Pancreas (tissue), 10 donors: Measurements from ENCODE around the gene SPACA6. TPM values are rescaled to one million over a fixed set of nuclear protein-coding genes. Genes with fewer than 3 reads are reported as not detected.
A peak's percentile ranks its signal among the peaks of the same experiment; 100 is the strongest.

ENCODE experiments used
- ATAC-seq, 4 donors: fragments of 200-7000 bp; cut with Tn5 transposase; one replicate each; pipeline versions ENCODE4 v1.8.0 to v1.9.1; 2020; ENCODE audit warnings: mild to moderate bottlenecking in 4 of 4, moderate library complexity in 4 of 4
- DNase-seq, 6 donors: peaks; one replicate each; pipeline ENCODE4 v3.0.0-alpha.2; 2020
- FAIRE-seq: peaks from 2 replicates; lab custom pipeline; 2012; peaks lifted over from hg19 to GRCh38; lab: Jason Lieb, UNC
- H3K27ac ChIP-seq, 4 donors: fragments of 200-600 bp; sonication (generic); 1 replicate in 3 of 4; 2 replicates in 1 of 4; pipeline versions ENCODE4 v1.5.0 to v1.8.0; 2020
- H3K27me3 ChIP-seq, 4 donors: fragments of 200-600 bp; one replicate each; pipeline ENCODE4 v1.8.0; 2021
- H3K36me3 ChIP-seq, 3 donors: fragments of 200-600 bp; sonication (generic) in 1 of 3; one replicate each; pipeline versions ENCODE4 v1.5.0 to v1.8.0; 2020 to 2021
- H3K4me1 ChIP-seq, 3 donors: fragments of 200-600 bp; one replicate each; pipeline ENCODE4 v1.8.0; 2021
- H3K4me3 ChIP-seq, 4 donors: fragments of 200-600 bp; sonication (generic) in 2 of 4; one replicate each; pipeline versions ENCODE4 v1.5.0 to v1.8.0; 2020 to 2021
- H3K9me3 ChIP-seq, 4 donors: fragments of 200-600 bp; one replicate each; pipeline ENCODE4 v1.8.0; 2021
- CTCF ChIP-seq, 4 donors: fragments of 200-600 bp; sonication (generic) in 3 of 4; IDR thresholded peaks; one replicate each; pipeline versions ENCODE4 v1.5.0 to v1.8.0; 2021; ENCODE audit warnings: antibody characterized with exemption in 4 of 4
- WGBS, 2 donors: extraction: QIAGEN DNeasy Blood & Tissue Kit; methylation state at CpG; one replicate each; pipeline ENCODE4 v1.1.7; 2013; 5-methylcytosine and 5-hydroxymethylcytosine counted together
- intact Hi-C, 3 donors: fragments of 100-400 bp; cut with DNase I; formaldehyde crosslinking; loops; one replicate each; pipeline versions ENCODE4 v1.11.1 to v1.14.2; 2022
- polyA plus RNA-seq, 2 donors: library from polyadenylated mRNA; stranded (reverse); fragments of 200-250 nt; gene quantifications; one replicate each; pipeline ENCODE4 v1.2.3, GENCODE V29; 2013
- total RNA-seq, 6 donors: library from RNA; stranded (reverse); fragmentation: NEBNext Ultra II Directional in 4 of 6; extraction: Animal tissue kit (Norgen Biotek cat#: 25700) in 4 of 6; gene quantifications; one replicate each; pipeline versions ENCODE4 v1.2.1 to v1.2.4, GENCODE V29; 2021 to 2023
- donor health status: healthy with polysubstance abuse.
- donor health status: DM: no; HTN: no; CAD: no; lungs with moderate emphysema.
- donor health status: DM: no; HTN: no; CAD: no.
- donor health status: control.
- donor health status: control.
- donor health status: Bipolar disorder and iron deficiency.
- donor health status: DM: yes; HTN: yes; CAD: no.
- donor health status: DM: no; HTN: no; CAD: no.
- donor health status: DM: no; HTN: no; CAD: no.
- donor health status: DM: yes; HTN: yes; CAD: no.

SPACA6 gene
- total and polyA plus RNA-seq, 8 donors: 3.8 to 29.4 (median 7.5) TPM

- H3K9me3 ChIP-seq: no peaks in the 10 kb centered on the region
- no peak for TF ChIP-seq CTCF (IDR thresholded peaks at IDR 0.05)
- no peaks in the 10 kb centered on the region for H3K36me3 ChIP-seq
- intact Hi-C loops: no loop called here
- 67 to 74% methylated on average over 4 of the region's 4 CpGs for WGBS, 2 donors
- H3K27ac ChIP-seq: no peak overlapping the region
- no peaks in the 10 kb centered on the region for H3K27me3 ChIP-seq
- no peak overlapping the region for H3K4me3 ChIP-seq
- peaks cover 0 to 4% (median 0%) of the 10 kb centered on the region in 3 donors for H3K4me1 ChIP-seq
- ATAC-seq (no peak), FAIRE-seq (no peak), DNase-seq (no peak)
Measured at GRCh38 chr19:51708811-51709210, 15.7 kb downstream of the SPACA6 start.

DNA sequence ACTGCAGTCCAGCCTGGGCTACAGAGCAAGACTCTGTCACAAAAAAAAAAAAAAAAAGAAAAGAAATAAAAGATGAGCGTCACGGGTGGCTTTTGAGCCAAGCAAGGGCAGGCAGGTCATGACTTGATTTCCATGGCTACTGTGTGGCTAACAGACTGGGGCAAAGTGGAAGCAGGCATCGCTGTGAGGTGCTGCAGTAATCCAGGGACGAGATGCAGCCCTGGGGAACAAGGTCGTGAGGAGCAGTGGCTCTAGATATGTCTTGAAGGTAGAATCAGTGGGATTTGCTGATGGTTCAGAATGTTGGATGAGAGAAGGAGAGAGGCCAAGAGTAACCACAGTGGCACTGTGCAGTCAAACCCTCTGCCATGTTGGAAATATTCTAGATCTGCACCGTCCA is 16.4 kb downstream of the SPACA6 start:
- Histone ChIP-seq H3K36me3 (no peaks in the 10 kb centered on the region), H3K9me3 (no peaks in the 10 kb centered on the region), H3K4me3 (no peak overlapping the region), H3K4me1 (peaks cover 0 to 4% (median 0%) of the 10 kb centered on the region in 3 donors), H3K27me3 (no peaks in the 10 kb centered on the region), H3K27ac (no peak overlapping the region)
- ATAC-seq (no peak), DNase-seq (no peak), FAIRE-seq (no peak)
- intact Hi-C loops: no loop called here
- TF ChIP-seq CTCF (IDR thresholded peaks at IDR 0.05): no peak
- 73 to 74% methylated on average over 6 of the region's 6 CpGs for WGBS, 2 donors

DNA sequence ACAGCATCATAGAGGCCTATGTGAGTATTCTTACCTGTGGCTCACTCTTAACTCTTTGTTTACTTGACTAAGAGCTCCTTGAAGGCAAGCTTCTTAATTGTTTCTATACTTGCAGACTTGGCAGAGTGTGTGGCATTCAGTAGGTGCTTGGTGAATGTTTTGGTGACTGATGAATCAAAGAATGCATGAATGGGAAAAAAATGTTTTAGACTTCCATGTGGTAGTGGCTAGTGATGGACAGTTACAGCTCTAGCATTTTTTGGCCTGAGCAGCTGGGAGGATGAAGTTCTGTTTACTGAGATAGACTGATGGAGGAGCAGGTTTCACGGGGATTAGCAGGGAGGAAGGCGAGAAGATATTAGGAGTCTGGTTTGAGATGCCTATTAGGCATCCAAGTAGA is 17.0 kb downstream of the SPACA6 start:
- FAIRE-seq: no peak
- Histone ChIP-seq H3K4me3 (no peak overlapping the region), H3K4me1 (peaks cover 0 to 2% (median 0%) of the 10 kb centered on the region in 3 donors), H3K9me3 (no peaks in the 10 kb centered on the region), H3K27me3 (no peaks in the 10 kb centered on the region), H3K27ac (no peak overlapping the region), H3K36me3 (no peaks in the 10 kb centered on the region)
- TF ChIP-seq CTCF (IDR thresholded peaks at IDR 0.05): no peak
- 43 to 77% methylated on average over 2 of the region's 2 CpGs for WGBS, 2 donors
- no peak for DNase-seq
- ATAC-seq: no peak
- intact Hi-C loops: no loop called here

GRCh38 chr19:51711702-51712101 is 18.6 kb downstream of the SPACA6 start:
- intact Hi-C loops: no loop called here
- H3K9me3 ChIP-seq: no peaks in the 10 kb centered on the region
- no peaks in the 10 kb centered on the region for H3K4me1 ChIP-seq
- DNase-seq (no peak), FAIRE-seq (no peak), ATAC-seq (no peak)
- no peak for TF ChIP-seq CTCF (IDR thresholded peaks at IDR 0.05)
- H3K4me3 ChIP-seq: no peak overlapping the region
- H3K36me3 ChIP-seq: no peaks in the 10 kb centered on the region
- no peak overlapping the region for H3K27ac ChIP-seq
- no peaks in the 10 kb centered on the region for H3K27me3 ChIP-seq
- WGBS, 2 donors: 52 to 75% methylated on average over 1 of the region's 1 CpG

DNA sequence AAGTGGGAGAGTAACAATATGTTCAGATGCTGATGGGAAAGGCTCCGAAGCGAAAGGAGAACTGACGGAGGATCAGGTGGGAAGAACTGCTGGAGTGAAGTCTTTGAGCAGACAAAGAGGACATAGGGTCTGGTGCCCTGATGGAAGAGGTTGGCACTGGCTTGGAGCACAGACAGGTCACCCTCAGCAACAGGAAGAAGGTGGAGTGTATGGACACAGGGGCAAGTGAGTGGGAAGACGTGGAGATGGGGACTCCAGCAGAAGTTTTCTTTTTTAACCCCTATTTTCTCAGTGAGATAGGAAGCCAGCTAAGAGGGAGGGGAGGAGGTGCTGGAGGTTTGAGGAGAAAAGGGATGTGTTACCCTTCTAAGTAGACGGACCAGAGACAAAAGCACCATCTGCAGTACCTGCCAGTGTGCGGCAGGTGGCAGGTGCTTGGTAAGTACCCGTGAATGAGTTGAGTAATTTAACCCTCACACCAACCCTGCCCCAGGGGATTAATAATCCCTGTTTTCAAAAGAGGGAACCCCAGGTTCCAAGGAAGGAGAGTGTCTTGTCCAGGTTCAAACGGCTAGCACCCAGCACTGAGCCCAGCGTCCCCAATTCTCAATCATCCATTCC is 19.4 kb downstream of the SPACA6 start:
- Histone ChIP-seq H3K27me3 (no peaks in the 10 kb centered on the region), H3K36me3 (no peaks in the 10 kb centered on the region), H3K4me3 (no peak overlapping the region), H3K9me3 (no peaks in the 10 kb centered on the region), H3K4me1 (no peaks in the 10 kb centered on the region), H3K27ac (no peak overlapping the region)
- 32 to 34% methylated on average over 9 of the region's 9 CpGs for WGBS, 2 donors
- ATAC-seq: peak in 3 of 4 donors; percentile 66 to 74 (median 70)
- TF ChIP-seq CTCF (IDR thresholded peaks at IDR 0.05): peak in 2 of 4 donors; percentile 21 to 37
- FAIRE-seq: no peak
- no peak for DNase-seq
- intact Hi-C loops: no loop called here
